Measurements from ENCODE around the gene CREG1. TPM values are rescaled to one million over a fixed set of nuclear protein-coding genes. Genes with fewer than 3 reads are reported as not detected.

The CREG1 gene
- total RNA-seq, 3 donors from 2014 or later, result 47.8 to 70.6 (median 58.7) TPM

- no peak for TF ChIP-seq CTCF (IDR thresholded peaks at IDR 0.05)
- no peaks in the 10 kb centered on the region for H3K36me3 ChIP-seq (ENCODE audit: low read depth)
- DNase-seq, result no peak
- no peaks in the 10 kb centered on the region for H3K4me1 ChIP-seq (ENCODE audit: low read depth)
- H3K9me3 ChIP-seq, result no peaks in the 10 kb centered on the region
- ATAC-seq, result peak; percentile 55
- intact Hi-C loops (cut with DNase I, micrococcal nuclease), result no loop called here
- H3K4me3 ChIP-seq, result no peak overlapping the region
Observed at GRCh38 chr1:167528057-167528728, 25.4 kb downstream of the CREG1 start.

GRCh38 chr1:167526667-167527383 lies 26.7 kb downstream of the CREG1 start:
- H3K4me3 ChIP-seq, result no peak overlapping the region
- no peak for DNase-seq
- intact Hi-C loops (cut with DNase I, micrococcal nuclease), result no loop called here
- no peaks in the 10 kb centered on the region for H3K9me3 ChIP-seq
- H3K4me1 ChIP-seq (ENCODE audit: low read depth), result no peaks in the 10 kb centered on the region
- no peak for ATAC-seq
- H3K36me3 ChIP-seq (ENCODE audit: low read depth), result no peaks in the 10 kb centered on the region
- no peak for TF ChIP-seq CTCF (IDR thresholded peaks at IDR 0.05)

- ATAC-seq (no peak), DNase-seq (no peak)
- TF ChIP-seq CTCF (IDR thresholded peaks at IDR 0.05), result no peak
- H3K4me3 ChIP-seq, result no peak overlapping the region
- H3K4me1 ChIP-seq (ENCODE audit: low read depth), result no peaks in the 10 kb centered on the region
- intact Hi-C loops (cut with DNase I, micrococcal nuclease), result no loop called here
- H3K9me3 ChIP-seq, result no peaks in the 10 kb centered on the region
- no peaks in the 10 kb centered on the region for H3K36me3 ChIP-seq (ENCODE audit: low read depth)
Observed at GRCh38 chr1:167524651-167525050, 28.9 kb downstream of the CREG1 start.

GRCh38 chr1:167522246-167522645 lies 31.3 kb downstream of the CREG1 start:
- Histone ChIP-seq H3K4me3 (no peak overlapping the region), H3K9me3 (no peaks in the 10 kb centered on the region), H3K36me3 (ENCODE audit: low read depth) (no peaks in the 10 kb centered on the region), H3K4me1 (ENCODE audit: low read depth) (no peaks in the 10 kb centered on the region)
- DNase-seq, result no peak
- ATAC-seq, result no peak
- intact Hi-C loops (cut with DNase I, micrococcal nuclease), result no loop called here
- no peak for TF ChIP-seq CTCF (IDR thresholded peaks at IDR 0.05)

- DNase-seq (no peak), ATAC-seq (no peak)
- no peaks in the 10 kb centered on the region for H3K4me1 ChIP-seq (ENCODE audit: low read depth)
- no peaks in the 10 kb centered on the region for H3K9me3 ChIP-seq
- H3K36me3 ChIP-seq (ENCODE audit: low read depth), result no peaks in the 10 kb centered on the region
- TF ChIP-seq CTCF (IDR thresholded peaks at IDR 0.05), result no peak
- intact Hi-C loops (cut with DNase I, micrococcal nuclease), result no loop called here
- H3K4me3 ChIP-seq, result no peak overlapping the region
Observed at GRCh38 chr1:167520711-167521206, 32.8 kb downstream of the CREG1 start.

All from mucosa of descending colon (tissue), 3 donors.